ENCODE results near the gene CHSY1.
"Not testable (repeated sequence)": the region's sequence is repeated elsewhere in the genome, so short reads cannot be mapped to it uniquely, and the experiment has no call there.

CHSY1 gene, protein sequence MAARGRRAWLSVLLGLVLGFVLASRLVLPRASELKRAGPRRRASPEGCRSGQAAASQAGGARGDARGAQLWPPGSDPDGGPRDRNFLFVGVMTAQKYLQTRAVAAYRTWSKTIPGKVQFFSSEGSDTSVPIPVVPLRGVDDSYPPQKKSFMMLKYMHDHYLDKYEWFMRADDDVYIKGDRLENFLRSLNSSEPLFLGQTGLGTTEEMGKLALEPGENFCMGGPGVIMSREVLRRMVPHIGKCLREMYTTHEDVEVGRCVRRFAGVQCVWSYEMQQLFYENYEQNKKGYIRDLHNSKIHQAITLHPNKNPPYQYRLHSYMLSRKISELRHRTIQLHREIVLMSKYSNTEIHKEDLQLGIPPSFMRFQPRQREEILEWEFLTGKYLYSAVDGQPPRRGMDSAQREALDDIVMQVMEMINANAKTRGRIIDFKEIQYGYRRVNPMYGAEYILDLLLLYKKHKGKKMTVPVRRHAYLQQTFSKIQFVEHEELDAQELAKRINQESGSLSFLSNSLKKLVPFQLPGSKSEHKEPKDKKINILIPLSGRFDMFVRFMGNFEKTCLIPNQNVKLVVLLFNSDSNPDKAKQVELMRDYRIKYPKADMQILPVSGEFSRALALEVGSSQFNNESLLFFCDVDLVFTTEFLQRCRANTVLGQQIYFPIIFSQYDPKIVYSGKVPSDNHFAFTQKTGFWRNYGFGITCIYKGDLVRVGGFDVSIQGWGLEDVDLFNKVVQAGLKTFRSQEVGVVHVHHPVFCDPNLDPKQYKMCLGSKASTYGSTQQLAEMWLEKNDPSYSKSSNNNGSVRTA

GRCh38 chr15:101251830-101252820 is at the start of gene CHSY1:
CHSY1 (minus strand) TSS chr15:101252048; CDS start chr15:101251456, 592 bp downstream.
- DNase-seq: peak; percentile 91

GRCh38 chr15:101296418-101297405 is 44.9 kb upstream of the CHSY1 start:
- no peak for DNase-seq

DNA sequence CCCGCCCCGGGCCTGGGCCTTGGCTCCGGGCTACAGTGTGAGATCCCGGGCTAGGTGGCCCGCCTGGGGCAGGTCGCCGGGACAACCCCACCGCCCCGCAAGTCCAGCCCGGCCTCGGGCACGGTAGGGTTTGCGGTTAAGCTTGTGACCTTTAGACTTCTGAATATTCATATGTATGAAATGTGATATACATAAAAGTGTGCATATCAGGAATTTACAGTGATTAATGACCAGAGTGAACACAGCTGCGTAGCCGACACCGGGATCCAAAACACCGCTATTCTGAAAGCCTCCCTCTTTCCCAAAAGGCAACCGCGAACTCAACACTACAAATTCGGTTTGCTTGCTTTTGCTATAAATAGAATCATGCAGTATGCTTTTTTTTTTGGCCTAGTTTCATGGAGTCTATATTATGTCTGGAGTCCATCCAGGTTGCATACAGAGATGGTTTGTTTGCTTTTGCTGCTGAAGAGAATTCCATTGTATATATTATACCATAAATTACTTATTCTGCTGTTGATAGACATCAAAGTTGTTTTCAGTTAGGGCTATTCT is 43.8 kb upstream of the CHSY1 start:
- DNase-seq: no peak

DNA sequence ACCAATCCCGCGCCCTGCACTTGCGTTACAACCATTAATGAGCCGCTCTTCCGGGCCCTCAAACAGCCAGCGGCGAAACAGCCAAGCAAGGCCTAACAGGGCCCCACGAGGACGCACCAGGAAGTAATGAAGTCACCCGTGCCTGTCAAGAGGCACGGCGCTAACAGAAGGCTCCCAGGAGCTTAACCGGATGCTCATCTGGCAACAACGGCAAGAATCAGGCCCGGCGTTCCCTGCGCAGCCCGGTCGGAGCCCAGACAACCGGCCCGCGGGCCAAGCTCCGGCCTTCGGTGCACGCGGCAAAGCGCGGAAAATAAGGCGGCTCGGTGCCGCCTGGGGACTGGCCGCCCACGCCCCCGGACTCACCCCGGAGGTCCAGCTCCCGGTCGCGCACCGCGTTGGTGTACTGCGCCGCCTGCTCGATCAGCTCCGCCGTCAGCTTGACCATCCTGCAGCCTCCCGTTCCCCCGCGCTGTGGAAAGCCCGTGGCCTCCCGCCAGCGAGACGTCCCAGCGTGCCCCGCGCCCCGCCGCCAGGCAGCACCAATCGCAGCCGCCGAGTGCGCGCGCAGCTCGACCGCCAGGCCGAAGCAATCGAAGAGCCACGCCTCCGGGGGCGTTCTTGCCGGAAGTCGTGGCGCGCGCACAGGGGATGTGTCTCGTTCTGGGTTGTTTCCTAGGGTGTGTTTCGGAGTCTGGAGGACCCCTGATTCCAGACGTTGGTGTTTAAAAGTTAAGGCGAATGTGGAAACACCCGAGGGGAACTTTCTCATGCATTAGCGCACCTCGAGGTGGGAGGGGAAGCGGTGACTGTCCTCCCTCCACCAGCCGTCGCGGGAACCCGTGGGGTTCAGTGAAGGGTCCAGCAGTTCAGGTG is 43.1 kb upstream of the CHSY1 start, which contains the start of gene SNRPA1:
TSS of gene SNRPA1 (minus strand) at position 518 of the 876 bp plus-strand sequence. CDS start at position 448, 70 bp downstream.
- DNase-seq: peak; percentile 97

DNA sequence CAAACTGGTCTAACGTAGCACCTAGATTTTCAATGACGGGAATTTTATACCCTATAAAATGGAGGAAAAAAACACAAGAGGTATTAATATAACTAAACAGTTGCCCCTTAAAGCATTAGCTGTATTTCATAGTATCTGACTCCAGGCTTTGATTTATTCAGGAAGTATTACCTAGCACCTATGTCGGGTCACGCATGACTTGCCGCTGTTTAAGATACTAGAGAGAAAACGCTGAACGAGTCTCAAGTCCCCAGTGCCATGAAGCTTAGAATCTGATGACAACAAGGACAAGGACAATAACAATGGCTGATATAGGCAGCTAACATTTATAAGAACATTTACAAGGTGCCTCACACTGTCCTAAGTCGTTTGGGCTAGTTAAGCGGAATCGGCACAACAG is 41.3 kb upstream of the CHSY1 start:
- DNase-seq: no peak

- DNase-seq: no peak
These were observed 37.2 kb upstream of the CHSY1 start for GRCh38 chr15:101288905-101289513.

DNA sequence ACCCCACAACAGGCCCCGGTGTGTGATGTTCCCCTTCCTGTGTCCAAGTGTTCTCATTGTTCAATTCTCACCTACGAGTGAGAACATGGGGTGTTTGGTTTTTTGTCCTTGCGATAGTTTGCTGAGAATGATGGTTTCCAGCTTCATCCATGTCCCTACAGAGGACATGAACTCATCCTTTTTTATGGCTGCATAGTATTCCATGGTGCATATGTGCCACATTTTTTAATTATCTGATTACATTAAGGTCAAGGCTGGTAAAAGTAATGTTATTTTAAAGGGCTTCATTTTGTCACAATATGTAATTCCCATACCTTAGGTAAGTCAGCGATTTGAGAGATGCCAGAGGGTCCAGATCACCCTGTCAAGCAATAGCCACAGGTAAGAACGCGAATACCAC is 35.5 kb upstream of the CHSY1 start:
- not testable (repeated sequence) for DNase-seq

DNA sequence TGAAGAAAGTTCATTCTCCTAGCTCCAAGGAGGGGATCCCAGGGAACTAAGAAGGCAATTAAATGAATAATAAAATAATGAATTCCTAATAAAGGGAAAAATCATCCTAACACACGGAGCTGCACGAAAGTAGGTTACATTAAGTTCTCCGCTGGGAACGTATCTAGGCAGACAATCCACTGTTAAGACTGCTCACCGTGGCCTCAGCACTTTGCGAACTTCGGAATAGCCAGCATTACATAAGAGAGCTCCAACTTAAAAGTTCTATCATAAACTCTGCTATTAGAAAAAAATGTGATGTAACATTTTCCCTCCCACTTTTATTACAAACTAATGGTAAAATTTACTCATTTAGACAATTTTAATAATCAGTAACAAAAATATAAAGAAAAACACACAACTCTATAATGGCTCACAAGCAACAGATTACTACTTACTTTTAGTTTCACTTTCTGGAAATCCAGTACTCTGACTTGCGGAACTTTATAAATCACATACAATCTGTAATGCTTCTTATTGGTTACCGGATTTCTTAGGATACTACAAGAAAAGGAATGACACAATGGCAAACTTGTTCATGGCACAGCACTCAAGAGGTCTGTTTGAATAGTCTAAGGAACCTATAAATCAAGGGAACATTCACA is 34.7 kb upstream of the CHSY1 start:
- DNase-seq: no peak

- DNase-seq: no peak
These were observed 32.1 kb upstream of the CHSY1 start for GRCh38 chr15:101283931-101284330.

DNA sequence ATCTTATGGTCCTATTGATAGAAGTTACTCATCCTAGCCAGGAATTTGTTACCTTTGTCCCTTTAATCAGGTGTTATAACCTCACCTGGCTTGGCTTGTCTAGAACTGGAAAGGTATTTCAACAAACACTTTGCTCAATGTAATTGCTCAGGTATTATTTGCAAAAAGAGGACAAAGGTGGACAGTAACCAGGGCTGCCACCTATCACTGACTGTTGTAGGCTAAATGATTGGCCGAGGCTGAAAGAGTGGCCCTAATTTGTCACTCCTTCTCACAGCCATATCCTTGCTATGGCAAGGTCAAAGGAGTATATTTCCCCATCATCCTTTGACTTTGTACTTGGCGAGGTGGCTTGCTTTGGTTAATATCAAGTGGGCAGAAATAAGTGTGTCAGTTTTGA is 28.2 kb upstream of the CHSY1 start:
- DNase-seq: no peak

DNA sequence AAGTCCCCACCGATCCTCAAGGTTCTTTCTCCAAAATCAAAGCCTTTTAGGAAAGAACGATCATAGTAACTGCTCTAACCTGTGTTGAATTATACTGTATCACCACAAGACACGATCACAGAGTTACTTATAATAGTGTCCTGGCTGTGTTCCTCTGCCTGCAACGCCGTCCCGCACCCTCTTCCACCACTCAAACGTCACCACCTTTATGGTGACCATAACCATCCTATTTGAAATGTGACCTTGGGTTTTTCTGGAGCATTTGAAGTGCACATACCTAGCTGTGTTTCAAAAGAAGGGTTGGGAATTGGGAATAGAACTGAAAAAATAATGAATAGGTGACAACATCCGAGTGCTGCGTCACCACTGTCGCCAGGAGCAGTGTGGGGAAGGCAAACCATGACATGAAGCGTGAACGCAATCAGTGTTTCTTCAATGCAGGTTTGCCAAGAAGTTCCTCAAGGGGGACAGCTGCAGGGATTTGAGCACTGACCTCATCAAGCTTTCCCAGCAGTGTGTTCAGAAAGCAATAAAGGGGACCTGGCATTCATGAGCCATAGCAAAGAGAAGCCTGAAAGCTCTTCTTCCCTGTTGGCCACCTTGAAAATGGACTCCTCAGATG is 26.2 kb upstream of the CHSY1 start:
- DNase-seq: no peak

GRCh38 chr15:101277038-101277822 is 25.4 kb upstream of the CHSY1 start, which contains the start of gene SELENOS:
SELENOS (minus strand) TSS chr15:101277485; CDS start chr15:101277417, 68 bp downstream.
- DNase-seq: peak; percentile 91

DNA sequence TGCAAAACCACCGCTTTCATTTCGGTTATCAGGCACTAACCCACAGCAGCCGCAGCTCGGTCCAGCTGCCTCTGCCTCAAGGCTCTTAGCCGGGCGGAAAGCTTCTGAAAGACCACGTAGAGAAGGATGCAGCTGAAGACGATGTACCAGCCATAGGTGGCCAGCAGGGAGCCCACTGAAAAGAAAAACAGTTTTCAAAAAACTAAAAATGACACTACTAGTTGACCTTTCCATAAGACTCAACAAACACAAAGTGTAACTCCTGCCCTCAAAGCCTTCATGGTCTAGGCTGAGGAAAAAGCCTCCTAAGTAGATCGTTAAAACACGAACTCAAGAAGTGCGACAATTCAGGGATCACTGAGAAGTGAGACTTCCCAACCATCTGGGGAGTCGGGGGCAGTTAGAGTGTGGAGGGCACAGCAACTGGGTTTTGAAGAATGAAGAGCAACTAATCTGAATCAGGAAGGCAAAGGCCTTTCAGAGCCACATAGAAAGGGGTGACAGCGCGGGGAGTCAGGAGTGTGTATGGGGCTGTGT is 24.7 kb upstream of the CHSY1 start:
- DNase-seq: no peak

DNA sequence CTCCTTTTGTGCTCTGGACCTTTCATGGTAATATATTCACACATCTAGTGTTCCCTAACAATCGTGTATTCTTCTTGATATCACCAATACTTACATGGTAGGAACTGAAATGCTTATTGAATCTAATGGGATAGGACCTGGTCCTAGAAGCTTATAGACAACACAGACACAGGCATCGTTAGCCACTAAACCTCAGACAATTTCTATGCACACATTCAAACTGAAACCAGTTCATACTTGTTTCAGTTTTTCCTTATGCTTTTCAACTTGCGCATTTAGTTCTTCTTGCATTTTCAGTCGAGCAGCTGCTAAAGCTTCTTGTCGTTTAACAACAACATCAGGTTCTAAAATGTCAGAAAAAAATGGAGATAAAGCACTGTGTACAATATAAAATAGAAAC is 23.2 kb upstream of the CHSY1 start:
- DNase-seq: no peak

GRCh38 chr15:101273534-101273933 is 21.7 kb upstream of the CHSY1 start:
- no peak for DNase-seq

DNA sequence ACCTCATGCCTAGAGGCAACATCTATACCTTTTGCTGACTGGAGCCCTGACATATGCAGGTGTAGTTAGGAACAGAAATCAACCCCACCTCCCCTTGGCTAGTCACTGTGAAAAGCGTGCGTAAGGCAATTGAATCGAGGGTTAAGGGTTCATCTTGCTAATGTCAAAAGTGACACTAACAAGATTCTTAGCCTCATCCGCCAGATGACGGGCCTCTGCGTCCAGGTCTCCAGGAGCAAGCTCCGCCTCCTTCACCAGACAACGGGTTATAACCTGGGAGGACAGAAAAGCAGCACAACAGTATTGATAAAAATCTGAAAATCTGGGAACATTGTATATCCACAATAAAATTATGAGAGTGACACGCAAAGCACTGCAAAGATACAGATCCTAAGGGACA is 20.7 kb upstream of the CHSY1 start:
- no peak for DNase-seq

Data from islet precursor cell (in vitro differentiated cells).